AML-193 (cell line): ENCODE measurements around the gene GSN.

Experiments used
- DNase-seq, 2 experiments: peaks; one replicate each; lab custom pipeline; 2025; lab: John Stamatoyannopoulos, UW

GSN gene

GRCh38 chr9:121273064-121273775 lies 5.3 kb downstream of the GSN start:
- DNase-seq: no peak

- no peak for DNase-seq
Observed at GRCh38 chr9:121274851-121275250, 6.9 kb downstream of the GSN start.

- no peak for DNase-seq
Observed at GRCh38 chr9:121275781-121276658, 8.1 kb downstream of the GSN start.

GRCh38 chr9:121277026-121277425 lies 9.1 kb downstream of the GSN start:
- no peak for DNase-seq

- DNase-seq: no peak
Observed at GRCh38 chr9:121277518-121278295, 9.7 kb downstream of the GSN start.

GRCh38 chr9:121278477-121279261 lies 10.7 kb downstream of the GSN start:
- DNase-seq: peak; percentile 74 to 77

GRCh38 chr9:121279776-121280388 lies 11.9 kb downstream of the GSN start:
- DNase-seq: no peak

GRCh38 chr9:121280715-121281613 lies 13.0 kb downstream of the GSN start:
- no peak for DNase-seq

GRCh38 chr9:121281614-121282276 lies 13.8 kb downstream of the GSN start:
- DNase-seq: no peak

- peak; percentile 40 to 43 for DNase-seq
Observed at GRCh38 chr9:121282277-121283079, 14.5 kb downstream of the GSN start.

- no peak for DNase-seq
Observed at GRCh38 chr9:121283080-121283398, 15.1 kb downstream of the GSN start.

- no peak for DNase-seq
Observed at GRCh38 chr9:121283856-121284732, 16.1 kb downstream of the GSN start.

- no peak for DNase-seq
Observed at GRCh38 chr9:121284733-121285451, 16.9 kb downstream of the GSN start.

GRCh38 chr9:121285835-121286687 lies 18.1 kb downstream of the GSN start:
- peak; percentile 40 to 47 for DNase-seq

- DNase-seq: no peak
Observed at GRCh38 chr9:121286688-121286972, 18.7 kb downstream of the GSN start.

- peak; percentile 4 to 6 for DNase-seq
Observed at GRCh38 chr9:121286973-121287741, 19.2 kb downstream of the GSN start.
